Right atrium auricular region (tissue), 2 donors: ENCODE data around the gene TMEM11. TPM values are rescaled to one million over a fixed set of nuclear protein-coding genes. Genes with fewer than 3 reads are reported as not detected.
A peak's percentile ranks its signal among the peaks of the same experiment; 100 is the strongest.

ENCODE experiments used
- DNase-seq: peaks from one replicate; pipeline ENCODE4 v3.0.0-alpha.2; 2019; ENCODE audit warnings: low spot score
- H3K27ac ChIP-seq, 2 donors: fragments of 200-600 bp; sonication (generic); 1 replicate in 1 of 2; 2 replicates in 1 of 2; pipeline ENCODE4 v1.5.1; 2016 to 2019
- H3K27me3 ChIP-seq, 2 donors: fragments of 200-600 bp; sonication (generic); one replicate each; pipeline versions ENCODE4 v1.5.1 to v1.6.0; 2017 to 2019
- H3K36me3 ChIP-seq: fragments of 200-600 bp; sonication (generic); one replicate; pipeline ENCODE4 v1.5.1; 2016
- H3K4me1 ChIP-seq, 2 donors: fragments of 200-600 bp; sonication (generic); one replicate each; pipeline versions ENCODE4 v1.5.1 to v1.6.0; 2017 to 2019
- H3K4me3 ChIP-seq, 2 donors: fragments of 200-600 bp; sonication (generic); 1 replicate in 1 of 2; 2 replicates in 1 of 2; pipeline ENCODE4 v1.5.1; 2017 to 2019; ENCODE audit warnings: mild to moderate bottlenecking in 1 of 2, moderate library complexity in 1 of 2
- H3K9me3 ChIP-seq, 2 donors: fragments of 200-600 bp; sonication (generic); one replicate each; pipeline ENCODE4 v1.5.1; 2019
- total RNA-seq, 2 donors: library from RNA; depleted of rRNA; stranded (reverse); fragments of >200 nt; gene quantifications; one replicate each; pipeline ENCODE4 v1.1.0, GENCODE V29; 2016
- TF ChIP-seq, protein P1 (sequence below), 2 donors: fragments of 200-600 bp; sonication (generic); IDR thresholded peaks; one replicate each; pipeline ENCODE4 v1.5.1; 2019; ENCODE audit warnings: antibody characterized with exemption in 2 of 2

Gene TMEM11
- total RNA-seq, 2 donors from 2014 or later, result 25.5 to 27.2 TPM

GRCh38 chr17:21243516-21244303 lies 29.7 kb upstream of the TMEM11 start:
- DNase-seq, result no peak
- H3K4me3 ChIP-seq, result no peak overlapping the region
- no peaks in the 10 kb centered on the region for H3K27me3 ChIP-seq
- TF ChIP-seq, protein P1, sequence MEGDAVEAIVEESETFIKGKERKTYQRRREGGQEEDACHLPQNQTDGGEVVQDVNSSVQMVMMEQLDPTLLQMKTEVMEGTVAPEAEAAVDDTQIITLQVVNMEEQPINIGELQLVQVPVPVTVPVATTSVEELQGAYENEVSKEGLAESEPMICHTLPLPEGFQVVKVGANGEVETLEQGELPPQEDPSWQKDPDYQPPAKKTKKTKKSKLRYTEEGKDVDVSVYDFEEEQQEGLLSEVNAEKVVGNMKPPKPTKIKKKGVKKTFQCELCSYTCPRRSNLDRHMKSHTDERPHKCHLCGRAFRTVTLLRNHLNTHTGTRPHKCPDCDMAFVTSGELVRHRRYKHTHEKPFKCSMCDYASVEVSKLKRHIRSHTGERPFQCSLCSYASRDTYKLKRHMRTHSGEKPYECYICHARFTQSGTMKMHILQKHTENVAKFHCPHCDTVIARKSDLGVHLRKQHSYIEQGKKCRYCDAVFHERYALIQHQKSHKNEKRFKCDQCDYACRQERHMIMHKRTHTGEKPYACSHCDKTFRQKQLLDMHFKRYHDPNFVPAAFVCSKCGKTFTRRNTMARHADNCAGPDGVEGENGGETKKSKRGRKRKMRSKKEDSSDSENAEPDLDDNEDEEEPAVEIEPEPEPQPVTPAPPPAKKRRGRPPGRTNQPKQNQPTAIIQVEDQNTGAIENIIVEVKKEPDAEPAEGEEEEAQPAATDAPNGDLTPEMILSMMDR (IDR thresholded peaks at IDR 0.05), result no peak
- peak overlapping the region; percentile 4 to 25 for H3K27ac ChIP-seq
- peaks cover 0 to 45% of the 10 kb centered on the region in 2 donors for H3K4me1 ChIP-seq
- H3K9me3 ChIP-seq, result no peaks in the 10 kb centered on the region
- H3K36me3 ChIP-seq, result peaks cover 8% of the 10 kb centered on the region

GRCh38 chr17:21242780-21243515 lies 29.0 kb upstream of the TMEM11 start:
- no peaks in the 10 kb centered on the region for H3K27me3 ChIP-seq
- no peak overlapping the region for H3K4me3 ChIP-seq
- peaks cover 0 to 39% of the 10 kb centered on the region in 2 donors for H3K4me1 ChIP-seq
- no peaks in the 10 kb centered on the region for H3K9me3 ChIP-seq
- H3K27ac ChIP-seq, result peak overlapping the region; percentile 39 to 66
- TF ChIP-seq, protein P1 (IDR thresholded peaks at IDR 0.05), result no peak
- DNase-seq, result no peak
- peaks cover 8% of the 10 kb centered on the region for H3K36me3 ChIP-seq

DNA sequence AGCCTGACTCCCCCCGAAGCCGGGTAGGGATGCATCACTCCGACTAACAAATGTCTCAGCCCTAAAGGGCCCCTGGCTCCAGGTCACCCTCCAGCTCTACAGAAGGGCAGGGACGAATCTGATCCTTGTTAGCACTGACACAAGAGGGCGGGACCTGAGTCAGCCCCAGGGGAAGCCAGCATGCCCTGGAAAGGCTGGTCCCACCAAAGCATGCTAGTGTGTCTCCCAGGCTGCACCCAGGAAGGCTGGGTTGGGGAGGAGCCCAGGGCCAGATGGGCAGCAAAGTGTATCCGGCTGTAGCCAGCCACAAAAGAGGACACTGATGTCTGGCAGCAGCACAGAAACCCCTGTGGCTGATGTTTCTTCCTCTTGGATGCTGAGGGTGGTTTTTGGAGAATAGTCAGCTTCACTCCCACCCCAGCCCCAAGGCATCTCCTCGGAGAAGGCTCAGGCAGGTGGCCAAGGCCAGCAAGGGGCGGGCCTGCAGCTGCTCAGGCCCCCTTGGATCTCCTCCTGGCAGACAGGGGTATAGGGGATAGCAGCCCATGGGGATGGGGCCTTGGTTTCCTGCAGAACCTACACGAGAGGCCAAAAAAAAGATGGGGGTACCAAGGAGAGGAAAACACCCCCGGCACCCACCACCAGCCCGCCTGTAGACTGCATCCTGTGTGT lies 28.2 kb upstream of the TMEM11 start:
- Histone ChIP-seq H3K36me3 (peaks cover 8% of the 10 kb centered on the region), H3K27me3 (no peaks in the 10 kb centered on the region), H3K9me3 (no peaks in the 10 kb centered on the region), H3K27ac (peak overlapping the region in 1 of 2 donors; percentile 66), H3K4me1 (peaks cover 0 to 39% of the 10 kb centered on the region in 2 donors), H3K4me3 (no peak overlapping the region)
- DNase-seq, result no peak
- TF ChIP-seq, protein P1 (IDR thresholded peaks at IDR 0.05), result no peak

DNA sequence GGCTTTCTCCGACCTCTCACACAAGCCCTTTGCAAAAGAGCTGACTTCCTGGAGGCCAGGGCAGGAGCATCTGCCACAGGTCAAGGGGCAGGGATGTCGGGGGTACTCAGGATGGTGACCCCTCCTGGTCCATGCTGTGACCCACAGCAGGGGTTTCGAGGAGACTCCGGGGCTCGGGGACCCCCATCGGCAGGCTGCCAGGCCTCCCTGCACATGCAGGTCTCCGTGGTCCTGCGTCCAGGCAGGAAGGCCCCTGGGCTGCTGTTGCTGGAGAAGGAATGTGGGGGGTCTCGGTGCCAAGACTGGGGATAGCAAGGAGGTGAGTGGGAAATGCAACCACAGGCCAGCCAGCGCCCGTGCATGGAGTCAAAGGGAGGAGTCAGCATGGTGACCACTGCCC lies 27.6 kb upstream of the TMEM11 start:
- no peaks in the 10 kb centered on the region for H3K27me3 ChIP-seq
- peaks cover 8% of the 10 kb centered on the region for H3K36me3 ChIP-seq
- no peak overlapping the region for H3K4me3 ChIP-seq
- TF ChIP-seq, protein P1 (IDR thresholded peaks at IDR 0.05), result no peak
- no peak for DNase-seq
- no peak overlapping the region for H3K27ac ChIP-seq
- H3K9me3 ChIP-seq, result no peaks in the 10 kb centered on the region
- peaks cover 0 to 39% of the 10 kb centered on the region in 2 donors for H3K4me1 ChIP-seq

DNA sequence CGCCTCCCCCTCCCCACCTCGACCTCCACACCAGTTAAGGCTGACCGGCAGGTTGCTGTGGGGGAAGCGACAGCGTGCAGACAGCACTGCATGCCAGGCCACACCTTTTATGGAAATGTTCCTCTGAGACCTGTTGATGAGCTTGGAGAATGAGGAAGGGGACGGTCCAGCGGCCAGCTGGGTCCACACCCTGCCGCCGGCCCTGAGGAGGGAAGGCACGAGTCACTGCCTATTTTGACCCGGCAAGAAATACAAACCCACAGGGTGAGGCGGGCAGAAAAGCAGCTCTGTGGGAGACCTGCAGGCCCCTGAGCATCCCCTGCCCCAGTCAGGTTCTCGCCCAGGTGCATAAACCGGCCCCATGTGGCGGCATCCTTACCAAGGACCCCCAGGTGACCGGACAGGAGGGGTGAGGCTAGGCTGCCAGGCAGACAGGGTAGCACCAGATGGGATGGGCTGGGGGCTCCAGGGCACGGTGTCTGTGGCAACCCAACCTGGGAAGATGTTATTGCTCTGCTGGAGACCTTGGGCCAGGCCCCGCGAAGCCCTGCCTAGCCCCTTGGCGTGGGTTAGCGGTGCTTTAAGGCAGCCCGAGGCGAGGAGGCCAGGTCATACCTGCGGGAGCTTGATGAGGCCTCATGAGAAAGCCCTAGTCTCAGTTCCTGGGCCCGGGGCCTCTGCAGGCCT lies 26.6 kb upstream of the TMEM11 start:
- H3K4me1 ChIP-seq, result peaks cover 0 to 28% of the 10 kb centered on the region in 2 donors
- H3K4me3 ChIP-seq, result no peak overlapping the region
- TF ChIP-seq, protein P1 (IDR thresholded peaks at IDR 0.05), result no peak
- H3K27me3 ChIP-seq, result no peaks in the 10 kb centered on the region
- DNase-seq, result no peak
- H3K36me3 ChIP-seq, result peaks cover 8% of the 10 kb centered on the region
- H3K27ac ChIP-seq, result no peak overlapping the region
- H3K9me3 ChIP-seq, result no peaks in the 10 kb centered on the region
